Endodermal cell (in vitro differentiated cells): Measurements from ENCODE around the gene ABCA13. TPM values are rescaled to one million over a fixed set of nuclear protein-coding genes. Genes with fewer than 3 reads are reported as not detected.
A peak's percentile ranks its signal among the peaks of the same experiment; 100 is the strongest.

Experiments
- DNase-seq: peaks from one replicate; pipeline ENCODE4 v3.0.0-alpha.2; 2017
- H3K27ac ChIP-seq: 2 replicates; pipeline ENCODE4 v1.5.1; 2013; ENCODE audit warnings: mild to moderate bottlenecking, low read depth, low read length, moderate library complexity
- H3K27me3 ChIP-seq: 2 replicates; pipeline ENCODE4 v1.6.1; 2013; ENCODE audit warnings: mild to moderate bottlenecking, low read length, moderate library complexity; ENCODE audit not compliant: insufficient read depth, control insufficient read depth, poor library complexity, severe bottlenecking
- H3K36me3 ChIP-seq: 2 replicates; pipeline ENCODE4 v1.7.0; 2013; ENCODE audit warnings: mild to moderate bottlenecking, low read length, moderate library complexity; ENCODE audit not compliant: control insufficient read depth, insufficient read depth
- H3K4me1 ChIP-seq: one replicate; pipeline ENCODE4 v1.7.0; 2013; ENCODE audit warnings: low read length; ENCODE audit not compliant: control insufficient read depth, insufficient read depth
- H3K4me3 ChIP-seq: 2 replicates; pipeline ENCODE4 v1.5.1; 2013; ENCODE audit warnings: mild to moderate bottlenecking, low read length, moderate library complexity
- H3K9ac ChIP-seq: 2 replicates; pipeline ENCODE4 v1.6.1; 2013; ENCODE audit warnings: mild to moderate bottlenecking, low read length, moderate library complexity; ENCODE audit not compliant: poor library complexity, severe bottlenecking; ENCODE audit errors: extremely low read depth
- H3K9me3 ChIP-seq: 2 replicates; pipeline ENCODE4 v1.6.1; 2013; ENCODE audit warnings: mild to moderate bottlenecking, low read length, moderate library complexity; ENCODE audit not compliant: control insufficient read depth
- H3K27ac Mint-ChIP-seq: 2 replicates; pipeline ENCODE4 v1.8.0; 2020; ENCODE audit warnings: mixed read lengths
- H3K27me3 Mint-ChIP-seq: 2 replicates; pipeline ENCODE4 v1.8.0; 2021; ENCODE audit warnings: mild to moderate bottlenecking, mixed read lengths; ENCODE audit not compliant: insufficient read depth
- H3K36me3 Mint-ChIP-seq: 2 replicates; pipeline ENCODE4 v1.8.0; 2020; ENCODE audit warnings: low read depth, mixed read lengths
- H3K4me1 Mint-ChIP-seq: 2 replicates; pipeline ENCODE4 v1.8.0; 2020; ENCODE audit warnings: mixed read lengths
- H3K4me3 Mint-ChIP-seq: 2 replicates; pipeline ENCODE4 v1.8.0; 2020; ENCODE audit warnings: mild to moderate bottlenecking, moderate library complexity, mixed read lengths
- H3K9me3 Mint-ChIP-seq: 2 replicates; pipeline ENCODE4 v1.8.0; 2020; ENCODE audit warnings: mild to moderate bottlenecking, mixed read lengths
- CTCF ChIP-seq: fragments of 200-600 bp; sonication (generic); conservative IDR thresholded peaks from 2 replicates; pipeline ENCODE4 v1.5.0; 2021; ENCODE audit warnings: antibody characterized with exemption, mild to moderate bottlenecking
- WGBS, 2 experiments: methylation state at CpG; one replicate each; pipeline versions ENCODE4 v1.1.5 to v1.1.7; 2013; ENCODE audit warnings: missing lambda C conversion rate in 2 of 2, mixed read lengths in 1 of 2; ENCODE audit not compliant: insufficient coverage in 1 of 2, insufficient read length in 1 of 2; 5-methylcytosine and 5-hydroxymethylcytosine counted together
- total RNA-seq, 2 donors: library from RNA; stranded (reverse); fragmentation: NEBNext Ultra II Directional in 1 of 2; extraction: Animal tissue kit (Norgen Biotek cat#: 25700) in 1 of 2; gene quantifications; 2 replicates in 1 of 2; 3 replicates in 1 of 2; pipeline ENCODE4 v1.2.1, GENCODE V29; 2021

The ABCA13 gene
- total RNA-seq, 2 donors from 2014 or later, result 0.04 to 0.11 TPM

- TF ChIP-seq CTCF, result no peak
- WGBS, 2 experiments, result 69 to 70% methylated on average over 2 to 5 of the region's 5 CpGs
- Mint-ChIP-seq H3K36me3 (no peaks in the 10 kb centered on the region), H3K4me1 (peaks cover 35% of the 10 kb centered on the region), H3K4me3 (no peak overlapping the region), H3K9me3 (no peaks in the 10 kb centered on the region), H3K27ac (no peak overlapping the region), H3K27me3 (no peaks in the 10 kb centered on the region)
- Histone ChIP-seq H3K9me3 (no peaks in the 10 kb centered on the region), H3K27ac (no peak overlapping the region), H3K4me3 (no peak overlapping the region), H3K4me1 (no peaks in the 10 kb centered on the region), H3K9ac (no peak overlapping the region), H3K36me3 (no peaks in the 10 kb centered on the region), H3K27me3 (no peaks in the 10 kb centered on the region)
- DNase-seq, result no peak
Observed at GRCh38 chr7:48471196-48471595, 299.9 kb downstream of the ABCA13 start.

- Mint-ChIP-seq H3K4me3 (no peak overlapping the region), H3K9me3 (peaks cover 3% of the 10 kb centered on the region), H3K4me1 (peaks cover 36% of the 10 kb centered on the region), H3K27me3 (no peaks in the 10 kb centered on the region), H3K36me3 (no peaks in the 10 kb centered on the region), H3K27ac (no peak overlapping the region)
- Histone ChIP-seq H3K27ac (no peak overlapping the region), H3K9me3 (no peaks in the 10 kb centered on the region), H3K36me3 (no peaks in the 10 kb centered on the region), H3K27me3 (no peaks in the 10 kb centered on the region), H3K4me1 (no peaks in the 10 kb centered on the region), H3K9ac (no peak overlapping the region), H3K4me3 (peak overlapping the region; percentile 23)
- TF ChIP-seq CTCF, result no peak
- no peak for DNase-seq
- WGBS, 2 experiments, result 94 to 97% methylated on average over 4 of the region's 4 CpGs
Observed at GRCh38 chr7:48472640-48473039, 301.4 kb downstream of the ABCA13 start.

GRCh38 chr7:48473205-48473865 is 302.1 kb downstream of the ABCA13 start:
- DNase-seq, result no peak
- H3K4me3 Mint-ChIP-seq, result no peak overlapping the region
- no peaks in the 10 kb centered on the region for H3K27me3 Mint-ChIP-seq
- H3K36me3 ChIP-seq, result no peaks in the 10 kb centered on the region
- no peaks in the 10 kb centered on the region for H3K4me1 ChIP-seq
- H3K4me3 ChIP-seq, result peak overlapping the region; percentile 25
- H3K27me3 ChIP-seq, result no peaks in the 10 kb centered on the region
- no peak for TF ChIP-seq CTCF
- H3K27ac Mint-ChIP-seq, result no peak overlapping the region
- H3K4me1 Mint-ChIP-seq, result peaks cover 36% of the 10 kb centered on the region
- H3K9me3 Mint-ChIP-seq, result peaks cover 3% of the 10 kb centered on the region
- H3K9ac ChIP-seq, result no peak overlapping the region
- H3K9me3 ChIP-seq, result no peaks in the 10 kb centered on the region
- no peak overlapping the region for H3K27ac ChIP-seq
- 80 to 88% methylated on average over 4 to 6 of the region's 6 CpGs for WGBS, 2 experiments
- H3K36me3 Mint-ChIP-seq, result no peaks in the 10 kb centered on the region
